Hippocampal formation (tissue), 2 donors: ENCODE measurements around the gene SHISA4.
A peak's percentile ranks its signal among the peaks of the same experiment; 100 is the strongest.

ENCODE experiments used
- DNase-seq, 2 donors: peaks; one replicate each; lab custom pipeline; 2025; lab: John Stamatoyannopoulos, UW

Gene SHISA4

GRCh38 chr1:201881617-201882016 is 7.1 kb upstream of the SHISA4 start:
- DNase-seq: no peak

GRCh38 chr1:201882665-201883132 is 6.0 kb upstream of the SHISA4 start:
- peak in 1 of 2 donors; percentile 64 for DNase-seq

GRCh38 chr1:201883266-201883665 is 5.4 kb upstream of the SHISA4 start:
- no peak for DNase-seq

GRCh38 chr1:201883786-201884185 is 4.9 kb upstream of the SHISA4 start:
- DNase-seq: peak in 1 of 2 donors; percentile 54

GRCh38 chr1:201884425-201884824 is 4.3 kb upstream of the SHISA4 start:
- DNase-seq: no peak

- no peak for DNase-seq
Observed at GRCh38 chr1:201885531-201886075, 3.1 kb upstream of the SHISA4 start.

GRCh38 chr1:201886103-201886885 is 2.4 kb upstream of the SHISA4 start:
- DNase-seq: no peak

GRCh38 chr1:201887116-201887866 is 1.4 kb upstream of the SHISA4 start:
- DNase-seq: no peak

- DNase-seq: no peak
Observed at GRCh38 chr1:201889090-201889968, 631 bp downstream of the SHISA4 start.

- no peak for DNase-seq
Observed at GRCh38 chr1:201890223-201890622, 1.5 kb downstream of the SHISA4 start.

GRCh38 chr1:201890806-201891450 is 2.2 kb downstream of the SHISA4 start:
- DNase-seq: no peak

- no peak for DNase-seq
Observed at GRCh38 chr1:201891451-201892045, 2.9 kb downstream of the SHISA4 start.

- no peak for DNase-seq
Observed at GRCh38 chr1:201892211-201892610, 3.5 kb downstream of the SHISA4 start.

- no peak for DNase-seq
Observed at GRCh38 chr1:201893431-201893830, 4.7 kb downstream of the SHISA4 start.

GRCh38 chr1:201894343-201895119 is 5.8 kb downstream of the SHISA4 start:
- no peak for DNase-seq

- DNase-seq: no peak
Observed at GRCh38 chr1:201895120-201895665, 6.5 kb downstream of the SHISA4 start.

- DNase-seq: peak; percentile 61 to 74
Observed at GRCh38 chr1:201895913-201896807, 7.5 kb downstream of the SHISA4 start.

GRCh38 chr1:201896951-201897391 is 8.3 kb downstream of the SHISA4 start:
- DNase-seq: no peak
